GM13977 (cell line): ENCODE results near the gene ZFAND6.

Experiments
- DNase-seq: peaks from one replicate; pipeline ENCODE4 v3.0.0; 2012; ENCODE audit warnings: low spot score
- CTCF ChIP-seq: IDR thresholded peaks from 2 replicates; pipeline ENCODE4 v1.5.1; 2012; ENCODE audit warnings: mild to moderate bottlenecking, control low read depth; ENCODE audit not compliant: insufficient read depth; ENCODE audit errors: extremely low read depth, missing control alignments
- in situ Hi-C: fragments of 300-500 bp; cut with MboI; formaldehyde crosslinking; loops from one replicate; pipeline ENCODE4 v1.12.0; 2022; ENCODE audit warnings: low sequenced_read_pairs, low pct_unique_long_range_greater_than_20kb, mixed read lengths, inconsistent platforms; ENCODE audit not compliant: unreplicated experiment

The ZFAND6 gene

GRCh38 chr15:80170596-80170995 lies 111.1 kb downstream of the ZFAND6 start:
- DNase-seq, result no peak
- no peak for TF ChIP-seq CTCF
- in situ Hi-C loops, result loop anchor here (25.0 kb wide), 1 partner anchor 833 kb away; no protein-coding TSS in a partner anchor

GRCh38 chr15:80171787-80172186 lies 112.3 kb downstream of the ZFAND6 start:
- in situ Hi-C loops, result loop anchor here (25.0 kb wide), 1 partner anchor 834 kb away; no protein-coding TSS in a partner anchor
- TF ChIP-seq CTCF, result no peak
- no peak for DNase-seq

GRCh38 chr15:80172401-80172800 lies 112.9 kb downstream of the ZFAND6 start:
- no peak for TF ChIP-seq CTCF
- DNase-seq, result no peak
- in situ Hi-C loops, result loop anchor here (25.0 kb wide), 1 partner anchor 835 kb away; no protein-coding TSS in a partner anchor

GRCh38 chr15:80173022-80173759 lies 113.7 kb downstream of the ZFAND6 start:
- DNase-seq, result peak; percentile 82
- peak; percentile 93 for TF ChIP-seq CTCF
- in situ Hi-C loops, result loop anchor here (25.0 kb wide), 1 partner anchor 836 kb away; no protein-coding TSS in a partner anchor

GRCh38 chr15:80174017-80174746 lies 114.7 kb downstream of the ZFAND6 start:
- TF ChIP-seq CTCF, result no peak
- DNase-seq, result no peak
- in situ Hi-C loops, result loop anchor here (25.0 kb wide), 1 partner anchor 837 kb away; no protein-coding TSS in a partner anchor

- DNase-seq, result no peak
- TF ChIP-seq CTCF, result no peak
- in situ Hi-C loops, result no loop called here
These were observed 116.0 kb downstream of the ZFAND6 start for GRCh38 chr15:80175436-80175835.
